SK-N-MC (cell line): ENCODE data around the gene JMJD7.

Experiments used
- EZH2 ChIP-seq: fragments of 200-600 bp; sonication (generic); IDR thresholded peaks from one replicate; pipeline ENCODE4 v1.6.1; 2017; ENCODE audit warnings: antibody characterized with exemption
- POLR2AphosphoS5 ChIP-seq: IDR thresholded peaks from 2 replicates; pipeline ENCODE4 v1.6.1; 2012; ENCODE audit warnings: mild to moderate bottlenecking, low read depth, low read length, borderline replicate concordance

DNA sequence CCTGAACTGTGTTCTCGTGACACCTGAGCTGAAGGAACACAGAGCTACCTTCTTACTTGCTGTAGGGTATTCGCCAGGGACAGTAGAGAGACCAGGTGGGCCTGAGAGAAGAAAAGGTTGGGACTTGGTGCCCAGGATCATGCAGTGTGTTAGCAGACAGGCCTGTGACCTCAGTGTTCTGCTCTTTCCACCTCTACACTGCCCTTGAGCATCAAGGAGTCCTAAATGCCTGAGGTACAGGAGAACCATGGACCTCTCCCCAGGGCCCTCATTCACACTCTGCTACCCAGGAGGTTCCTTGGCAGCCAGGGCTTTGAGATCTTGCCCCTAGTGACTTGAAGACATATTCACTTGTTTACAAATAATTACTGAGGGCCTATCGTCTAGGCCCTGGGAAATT is 22.2 kb upstream of the JMJD7 start:
- TF ChIP-seq POLR2AphosphoS5 (no peak), EZH2 (no peak)
